Trophoblast cell (in vitro differentiated cells and primary cell): ENCODE results near the gene MAPK11.

Source experiments
- DNase-seq, 2 donors: peaks; one replicate each; pipeline ENCODE4 v3.0.0-alpha.2; 2016
- H2AFZ ChIP-seq: 2 replicates; pipeline ENCODE4 v1.6.1; 2013; ENCODE audit warnings: low read length, moderate library complexity, mild to moderate bottlenecking; ENCODE audit not compliant: insufficient read depth, poor library complexity
- H2AK5ac ChIP-seq: 2 replicates; pipeline ENCODE4 v1.6.1; 2013; ENCODE audit warnings: mild to moderate bottlenecking, low read length
- H2BK120ac ChIP-seq: 2 replicates; pipeline ENCODE4 v1.6.1; 2013; ENCODE audit warnings: low read length, mild to moderate bottlenecking, moderate library complexity; ENCODE audit not compliant: insufficient read depth, poor library complexity
- H2BK12ac ChIP-seq: 2 replicates; pipeline ENCODE4 v1.6.1; 2013; ENCODE audit warnings: mild to moderate bottlenecking, low read length, moderate library complexity
- H2BK5ac ChIP-seq: 2 replicates; pipeline ENCODE4 v1.6.1; 2013; ENCODE audit warnings: low read length, low read depth, moderate library complexity, mild to moderate bottlenecking; ENCODE audit not compliant: poor library complexity
- H3K14ac ChIP-seq: 2 replicates; pipeline ENCODE4 v1.6.1; 2013; ENCODE audit warnings: mild to moderate bottlenecking, low read length
- H3K18ac ChIP-seq: 2 replicates; pipeline ENCODE4 v1.6.1; 2013; ENCODE audit warnings: mild to moderate bottlenecking, low read length
- H3K23ac ChIP-seq: 2 replicates; pipeline ENCODE4 v1.6.1; 2013; ENCODE audit warnings: low read length
- H3K27ac ChIP-seq: 2 replicates; pipeline ENCODE4 v1.5.1; 2013; ENCODE audit warnings: low read depth, mild to moderate bottlenecking, inconsistent platforms, low read length, moderate library complexity
- H3K27me3 ChIP-seq: 2 replicates; pipeline ENCODE4 v1.6.1; 2013; ENCODE audit warnings: inconsistent platforms, mild to moderate bottlenecking, low read length, moderate library complexity; ENCODE audit not compliant: insufficient read depth
- H3K36me3 ChIP-seq, 2 experiments: 1 replicate in 1 of 2; 2 replicates in 1 of 2; pipeline ENCODE4 v1.6.1; 2013; ENCODE audit warnings: low read length in 2 of 2, mild to moderate bottlenecking in 2 of 2, moderate library complexity in 1 of 2; ENCODE audit not compliant: insufficient read depth in 2 of 2, control insufficient read depth in 1 of 2
- H3K4ac ChIP-seq: 2 replicates; pipeline ENCODE4 v1.6.1; 2013; ENCODE audit warnings: low read depth, mild to moderate bottlenecking, low read length, moderate library complexity
- H3K4me1 ChIP-seq, 2 experiments: 1 replicate in 1 of 2; 2 replicates in 1 of 2; pipeline ENCODE4 v1.6.1; 2013; ENCODE audit warnings: low read length in 2 of 2, mild to moderate bottlenecking in 2 of 2, moderate library complexity in 1 of 2; ENCODE audit not compliant: insufficient read depth in 2 of 2, control insufficient read depth in 1 of 2
- H3K4me2 ChIP-seq: 2 replicates; pipeline ENCODE4 v1.6.1; 2013; ENCODE audit warnings: inconsistent platforms, mild to moderate bottlenecking, low read length, moderate library complexity
- H3K4me3 ChIP-seq: 2 replicates; pipeline ENCODE4 v1.5.1; 2013; ENCODE audit warnings: mild to moderate bottlenecking, low read depth, low read length, inconsistent platforms
- H3K79me1 ChIP-seq: one replicate; pipeline ENCODE4 v1.6.1; 2013; ENCODE audit warnings: low read length
- H3K79me2 ChIP-seq: 2 replicates; pipeline ENCODE4 v1.6.1; 2013; ENCODE audit warnings: low read length, mild to moderate bottlenecking; ENCODE audit not compliant: control insufficient read depth, insufficient read depth, poor library complexity
- H3K9ac ChIP-seq: 2 replicates; pipeline ENCODE4 v1.6.1; 2013; ENCODE audit warnings: mild to moderate bottlenecking, low read length
- H3K9me3 ChIP-seq: 2 replicates; pipeline ENCODE4 v1.6.1; 2013; ENCODE audit warnings: low read depth, mild to moderate bottlenecking, control low read depth, inconsistent platforms, low read length; ENCODE audit not compliant: insufficient read depth
- H4K12ac ChIP-seq: 2 replicates; pipeline ENCODE4 v1.6.1; 2013; ENCODE audit warnings: low read depth, mild to moderate bottlenecking, low read length, moderate library complexity
- H4K8ac ChIP-seq: 2 replicates; pipeline ENCODE4 v1.6.1; 2013; ENCODE audit warnings: low read depth, mild to moderate bottlenecking, low read length, moderate library complexity
- H4K91ac ChIP-seq: one replicate; pipeline ENCODE4 v1.6.1; 2013; ENCODE audit warnings: low read depth, mild to moderate bottlenecking, low read length, moderate library complexity
- WGBS: extraction: QIAGEN DNeasy Blood & Tissue Kit; methylation state at CpG from one replicate; pipeline ENCODE4 v1.1.7; 2013; ENCODE audit warnings: missing lambda C conversion rate; ENCODE audit not compliant: insufficient read length, insufficient coverage; ENCODE audit errors: extremely low coverage; 5-methylcytosine and 5-hydroxymethylcytosine counted together

The MAPK11 gene

GRCh38 chr22:50233223-50233622, 37.0 kb downstream of the MAPK11 start:
- no peak overlapping the region for H3K27ac ChIP-seq
- no peaks in the 10 kb centered on the region for H3K27me3 ChIP-seq
- H4K8ac ChIP-seq, result no peak overlapping the region
- H2AK5ac ChIP-seq, result no peak overlapping the region
- no peak overlapping the region for H3K23ac ChIP-seq
- no peak for DNase-seq
- H4K91ac ChIP-seq, result no peak overlapping the region
- H2BK120ac ChIP-seq, result no peak overlapping the region
- H3K14ac ChIP-seq, result no peak overlapping the region
- peaks cover 19% of the 10 kb centered on the region for H3K9me3 ChIP-seq
- H3K4me1 ChIP-seq, result no peaks in the 10 kb centered on the region
- no peak overlapping the region for H3K18ac ChIP-seq
- WGBS, result no CpG with 5 or more reads among the region's 18 CpGs
- no peak overlapping the region for H3K4me2 ChIP-seq
- H4K12ac ChIP-seq, result no peak overlapping the region
- peaks cover 14 to 23% of the 10 kb centered on the region in 2 experiments for H3K36me3 ChIP-seq
- H3K79me2 ChIP-seq, result no peaks in the 10 kb centered on the region
- no peak overlapping the region for H3K4ac ChIP-seq
- no peak overlapping the region for H3K9ac ChIP-seq
- H3K79me1 ChIP-seq, result no peaks in the 10 kb centered on the region
- no peak overlapping the region for H2BK12ac ChIP-seq
- H2BK5ac ChIP-seq, result no peak overlapping the region
- no peak overlapping the region for H3K4me3 ChIP-seq
- no peak overlapping the region for H2AFZ ChIP-seq

- WGBS, result no CpG with 5 or more reads among the region's 20 CpGs
- H2AK5ac ChIP-seq, result no peak overlapping the region
Measured at GRCh38 chr22:50232481-50233151, 37.6 kb downstream of the MAPK11 start.

GRCh38 chr22:50229370-50229769, 40.8 kb downstream of the MAPK11 start:
- Histone ChIP-seq H3K9me3 (peaks cover 8% of the 10 kb centered on the region), H2BK5ac (no peak overlapping the region), H4K8ac (no peak overlapping the region), H2BK120ac (no peak overlapping the region), H3K27me3 (no peaks in the 10 kb centered on the region), H2AFZ (no peak overlapping the region), H4K12ac (no peak overlapping the region), H3K79me2 (no peaks in the 10 kb centered on the region), H3K27ac (no peak overlapping the region), H3K4me2 (no peak overlapping the region), H3K23ac (no peak overlapping the region), H3K9ac (peak overlapping the region; percentile 68), H3K36me3 (peaks cover 26 to 36% of the 10 kb centered on the region in 2 experiments), H3K18ac (no peak overlapping the region), H2AK5ac (no peak overlapping the region), H4K91ac (no peak overlapping the region), H3K4me1 (no peaks in the 10 kb centered on the region), H3K79me1 (no peaks in the 10 kb centered on the region), H3K4me3 (no peak overlapping the region), H2BK12ac (no peak overlapping the region), H3K14ac (no peak overlapping the region), H3K4ac (no peak overlapping the region)
- no CpG with 5 or more reads among the region's 16 CpGs for WGBS
- no peak for DNase-seq

More at GRCh38 chr22:50232481-50233151, 37.6 kb downstream of the MAPK11 start:
- peaks cover 19% of the 10 kb centered on the region for H3K9me3 ChIP-seq
- H3K79me1 ChIP-seq, result no peaks in the 10 kb centered on the region
- H4K12ac ChIP-seq, result no peak overlapping the region
- no peak for DNase-seq
- H3K79me2 ChIP-seq, result no peaks in the 10 kb centered on the region
- H3K4me2 ChIP-seq, result no peak overlapping the region
- H3K4me3 ChIP-seq, result no peak overlapping the region
- no peak overlapping the region for H3K23ac ChIP-seq
- no peak overlapping the region for H2AFZ ChIP-seq
- no peak overlapping the region for H4K8ac ChIP-seq
- no peak overlapping the region for H2BK12ac ChIP-seq
- H3K27ac ChIP-seq, result no peak overlapping the region
- no peak overlapping the region for H3K4ac ChIP-seq
- H2BK120ac ChIP-seq, result no peak overlapping the region
- no peaks in the 10 kb centered on the region for H3K4me1 ChIP-seq
- H3K27me3 ChIP-seq, result no peaks in the 10 kb centered on the region
- H3K18ac ChIP-seq, result no peak overlapping the region
- H4K91ac ChIP-seq, result no peak overlapping the region
- H2BK5ac ChIP-seq, result no peak overlapping the region
- H3K36me3 ChIP-seq, result peaks cover 16 to 27% of the 10 kb centered on the region in 2 experiments
- H3K14ac ChIP-seq, result no peak overlapping the region
- H3K9ac ChIP-seq, result no peak overlapping the region

- H4K8ac ChIP-seq, result no peak overlapping the region
- H2AK5ac ChIP-seq, result no peak overlapping the region
- H4K12ac ChIP-seq, result no peak overlapping the region
- H3K4me2 ChIP-seq, result no peak overlapping the region
- H3K27ac ChIP-seq, result no peak overlapping the region
- no peak overlapping the region for H3K18ac ChIP-seq
- H3K9ac ChIP-seq, result no peak overlapping the region
- no peak overlapping the region for H2AFZ ChIP-seq
- H3K23ac ChIP-seq, result no peak overlapping the region
- DNase-seq, result no peak
- H3K79me1 ChIP-seq, result no peaks in the 10 kb centered on the region
- H3K4ac ChIP-seq, result no peak overlapping the region
- H3K36me3 ChIP-seq, result peaks cover 32 to 43% of the 10 kb centered on the region in 2 experiments
- no peak overlapping the region for H3K14ac ChIP-seq
- H4K91ac ChIP-seq, result no peak overlapping the region
- H3K4me1 ChIP-seq, result no peaks in the 10 kb centered on the region
- no peak overlapping the region for H2BK12ac ChIP-seq
- no peaks in the 10 kb centered on the region for H3K79me2 ChIP-seq
- WGBS, result no CpG with 5 or more reads among the region's 9 CpGs
- H2BK5ac ChIP-seq, result no peak overlapping the region
- H2BK120ac ChIP-seq, result no peak overlapping the region
- H3K4me3 ChIP-seq, result no peak overlapping the region
- no peaks in the 10 kb centered on the region for H3K27me3 ChIP-seq
- peaks cover 2% of the 10 kb centered on the region for H3K9me3 ChIP-seq
Measured at GRCh38 chr22:50228366-50228765, 41.8 kb downstream of the MAPK11 start.
